Testis (tissue), 2 donors: ENCODE results near the gene ARHGEF3.

Experiments used
- CTCF ChIP-seq, 3 experiments: fragments of 450-650 bp in 2 of 3; fragments of 200-600 bp in 1 of 3; sonication (generic) in 1 of 3; IDR thresholded peaks; one replicate each; pipeline ENCODE4 v1.5.1; 2016 to 2019; ENCODE audit warnings: antibody characterized with exemption in 3 of 3, mild to moderate bottlenecking in 2 of 3, moderate library complexity in 1 of 3
- POLR2A ChIP-seq: fragments of 450-650 bp; IDR thresholded peaks from one replicate; pipeline ENCODE4 v1.6.1; 2017; ENCODE audit warnings: antibody characterized with exemption, mild to moderate bottlenecking, moderate library complexity

GRCh38 chr3:56818156-56818985, 16.6 kb upstream of the ARHGEF3 start:
- no peak for TF ChIP-seq CTCF (IDR thresholded peaks at IDR 0.05)
- TF ChIP-seq POLR2A, result no peak
